Measurements from ENCODE around the gene ECSCR.
"Not testable (repeated sequence)": the region's sequence is repeated elsewhere in the genome, so short reads cannot be mapped to it uniquely, and the experiment has no call there.

GRCh38 chr5:139479729-139480128 lies 17.2 kb upstream of the ECSCR start:
- TF ChIP-seq CTCF, POLR2A (IDR thresholded peaks at IDR 0.05): not testable (repeated sequence)

Measured in testis (tissue), 2 donors.